ENCODE measurements around the gene CHST11. TPM values are rescaled to one million over a fixed set of nuclear protein-coding genes. Genes with fewer than 3 reads are reported as not detected.

Gene CHST11
- total and polyA plus RNA-seq, 8 donors, result 11.1 to 56.9 (median 14.8) TPM

DNA sequence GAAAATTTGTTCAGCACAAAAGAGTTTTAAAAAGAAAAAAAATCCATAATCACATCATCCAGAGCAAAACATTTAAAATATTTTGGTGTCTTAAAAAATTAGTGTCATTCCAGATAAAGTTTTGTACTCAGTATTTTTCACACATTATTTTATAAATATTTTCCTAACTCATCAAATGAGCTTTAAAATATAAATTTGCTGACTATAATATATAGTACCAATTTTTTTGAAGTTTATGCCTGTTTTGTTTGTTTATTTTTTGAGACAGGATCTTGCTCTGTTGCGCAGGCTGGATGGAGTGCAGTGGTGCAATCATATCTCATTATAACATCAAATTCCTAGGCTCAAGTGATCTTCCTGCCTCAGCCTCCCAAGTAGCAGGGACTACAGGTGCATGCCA lies 337.2 kb downstream of the CHST11 start:
- DNase-seq (no peak), ATAC-seq (no peak)
- TF ChIP-seq CTCF (IDR thresholded peaks at IDR 0.05), result no peak
- Histone ChIP-seq H3K4me1 (peaks cover 0 to 2% of the 10 kb centered on the region in 2 donors), H3K4me3 (no peak overlapping the region), H3K9me3 (no peaks in the 10 kb centered on the region), H3K36me3 (no peaks in the 10 kb centered on the region), H3K27me3 (no peaks in the 10 kb centered on the region), H3K27ac (no peak overlapping the region)
- intact Hi-C loops (cut with DNase I), result no loop called here

DNA sequence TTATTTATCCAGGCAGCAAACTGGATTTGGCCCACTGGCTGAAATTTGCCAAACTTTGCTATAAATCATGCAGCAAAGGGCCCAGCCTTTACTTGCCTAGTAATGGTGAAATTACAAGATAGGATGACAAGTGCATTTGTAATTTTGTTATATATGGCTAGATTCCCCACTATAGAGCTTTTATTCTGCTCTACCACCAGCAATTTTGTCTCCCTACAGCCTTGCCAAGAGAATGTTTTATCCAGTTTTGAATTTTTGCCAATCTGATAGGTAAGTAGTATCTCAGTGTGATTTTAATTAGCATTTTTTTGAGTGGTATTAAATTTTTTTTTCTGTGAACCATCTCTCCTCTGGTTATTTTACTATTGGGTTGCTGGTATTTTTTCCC lies 339.7 kb downstream of the CHST11 start:
- intact Hi-C loops (cut with DNase I), result no loop called here
- no peaks in the 10 kb centered on the region for H3K36me3 ChIP-seq
- no peak overlapping the region for H3K4me3 ChIP-seq
- no peak for TF ChIP-seq CTCF (IDR thresholded peaks at IDR 0.05)
- H3K9me3 ChIP-seq, result no peaks in the 10 kb centered on the region
- no peak overlapping the region for H3K27ac ChIP-seq
- no peak for DNase-seq
- no peaks in the 10 kb centered on the region for H3K27me3 ChIP-seq
- H3K4me1 ChIP-seq, result no peaks in the 10 kb centered on the region
- ATAC-seq, result no peak

GRCh38 chr12:104799458-104799857 lies 342.7 kb downstream of the CHST11 start:
- intact Hi-C loops (cut with DNase I), result no loop called here
- no peak for TF ChIP-seq CTCF (IDR thresholded peaks at IDR 0.05)
- no peak for ATAC-seq
- H3K4me1 ChIP-seq, result no peaks in the 10 kb centered on the region
- H3K9me3 ChIP-seq, result no peaks in the 10 kb centered on the region
- H3K36me3 ChIP-seq, result no peaks in the 10 kb centered on the region
- no peak overlapping the region for H3K4me3 ChIP-seq
- H3K27ac ChIP-seq, result no peak overlapping the region
- no peak for DNase-seq
- no peaks in the 10 kb centered on the region for H3K27me3 ChIP-seq

DNA sequence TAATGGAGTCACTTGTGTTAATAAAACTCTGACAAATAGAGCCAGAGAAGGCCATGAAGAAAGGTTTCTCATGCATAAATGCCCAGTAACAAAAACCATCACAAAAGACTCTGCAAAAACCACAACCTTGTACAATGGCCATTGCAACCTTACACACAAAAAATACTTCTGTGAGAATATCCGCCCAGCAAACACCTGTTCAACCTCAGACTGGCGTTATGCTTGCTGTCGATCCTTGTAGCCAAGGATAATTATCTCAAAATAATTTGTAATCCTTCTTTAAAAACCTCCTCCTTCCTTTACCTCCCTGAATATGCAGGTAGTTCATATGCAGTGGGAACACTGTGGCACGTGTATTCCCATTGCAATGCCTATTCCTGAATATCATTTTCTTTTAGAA lies 344.3 kb downstream of the CHST11 start:
- Histone ChIP-seq H3K9me3 (no peaks in the 10 kb centered on the region), H3K4me3 (no peak overlapping the region), H3K27me3 (no peaks in the 10 kb centered on the region), H3K27ac (no peak overlapping the region), H3K36me3 (no peaks in the 10 kb centered on the region), H3K4me1 (no peaks in the 10 kb centered on the region)
- intact Hi-C loops (cut with DNase I), result no loop called here
- no peak for DNase-seq
- no peak for ATAC-seq
- no peak for TF ChIP-seq CTCF (IDR thresholded peaks at IDR 0.05)

DNA sequence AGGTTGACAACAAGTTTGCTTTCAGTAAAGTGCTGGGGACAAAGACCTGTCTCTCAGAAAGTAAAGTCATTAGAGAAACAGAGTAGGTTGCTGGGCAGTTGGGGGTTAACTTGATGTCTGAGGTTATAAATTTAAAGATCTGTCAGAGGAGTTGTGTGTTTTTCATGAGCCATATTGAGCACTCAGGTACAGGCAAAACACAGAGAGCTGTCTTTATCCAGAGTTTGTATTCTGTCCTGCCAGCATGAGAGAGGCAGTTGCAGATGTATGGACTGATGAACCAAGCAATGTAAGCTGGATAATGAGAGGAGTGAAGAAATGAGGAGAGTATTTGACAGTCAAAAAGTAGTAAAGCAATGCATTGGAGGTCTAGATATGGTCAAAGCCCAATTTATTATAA lies 344.7 kb downstream of the CHST11 start:
- Histone ChIP-seq H3K27ac (no peak overlapping the region), H3K9me3 (no peaks in the 10 kb centered on the region), H3K4me1 (no peaks in the 10 kb centered on the region), H3K36me3 (no peaks in the 10 kb centered on the region), H3K4me3 (no peak overlapping the region), H3K27me3 (no peaks in the 10 kb centered on the region)
- DNase-seq (no peak), ATAC-seq (no peak)
- intact Hi-C loops (cut with DNase I), result no loop called here
- no peak for TF ChIP-seq CTCF (IDR thresholded peaks at IDR 0.05)

Measured in left lung (tissue), 10 donors.